ENCODE measurements around the gene KCNG1. TPM values are rescaled to one million over a fixed set of nuclear protein-coding genes. Genes with fewer than 3 reads are reported as not detected.

Gene KCNG1
- total RNA-seq, 2 donors from 2014 or later = 0.70 to 2.3 TPM

DNA sequence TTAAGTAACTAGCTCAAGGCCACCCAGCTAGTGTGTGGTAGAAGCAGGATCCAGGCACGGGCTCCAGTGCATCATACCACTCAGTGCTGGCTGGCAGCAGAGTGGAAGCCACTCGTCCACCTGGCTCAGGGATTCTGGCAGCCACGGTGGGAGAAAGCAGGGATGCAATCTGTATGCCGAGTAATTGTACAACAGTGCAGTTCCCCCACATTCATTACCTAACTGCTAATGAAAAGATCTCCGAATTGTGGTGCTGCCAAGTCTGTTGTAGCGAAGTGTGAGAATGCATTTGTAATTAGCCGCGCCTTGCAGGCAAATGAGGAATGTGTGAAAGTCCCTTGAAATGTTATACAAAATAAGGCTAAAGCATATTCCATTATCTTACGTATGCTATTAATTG is 29.0 kb downstream of the KCNG1 start:
- no peak overlapping the region for H3K27ac ChIP-seq
- H3K4me3 ChIP-seq = no peak overlapping the region
- DNase-seq (ENCODE audit: low spot score) = no peak
- TF ChIP-seq, protein P1, sequence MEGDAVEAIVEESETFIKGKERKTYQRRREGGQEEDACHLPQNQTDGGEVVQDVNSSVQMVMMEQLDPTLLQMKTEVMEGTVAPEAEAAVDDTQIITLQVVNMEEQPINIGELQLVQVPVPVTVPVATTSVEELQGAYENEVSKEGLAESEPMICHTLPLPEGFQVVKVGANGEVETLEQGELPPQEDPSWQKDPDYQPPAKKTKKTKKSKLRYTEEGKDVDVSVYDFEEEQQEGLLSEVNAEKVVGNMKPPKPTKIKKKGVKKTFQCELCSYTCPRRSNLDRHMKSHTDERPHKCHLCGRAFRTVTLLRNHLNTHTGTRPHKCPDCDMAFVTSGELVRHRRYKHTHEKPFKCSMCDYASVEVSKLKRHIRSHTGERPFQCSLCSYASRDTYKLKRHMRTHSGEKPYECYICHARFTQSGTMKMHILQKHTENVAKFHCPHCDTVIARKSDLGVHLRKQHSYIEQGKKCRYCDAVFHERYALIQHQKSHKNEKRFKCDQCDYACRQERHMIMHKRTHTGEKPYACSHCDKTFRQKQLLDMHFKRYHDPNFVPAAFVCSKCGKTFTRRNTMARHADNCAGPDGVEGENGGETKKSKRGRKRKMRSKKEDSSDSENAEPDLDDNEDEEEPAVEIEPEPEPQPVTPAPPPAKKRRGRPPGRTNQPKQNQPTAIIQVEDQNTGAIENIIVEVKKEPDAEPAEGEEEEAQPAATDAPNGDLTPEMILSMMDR (IDR thresholded peaks at IDR 0.05) = no peak
- no peaks in the 10 kb centered on the region for H3K9me3 ChIP-seq
- H3K4me1 ChIP-seq = no peaks in the 10 kb centered on the region
- H3K36me3 ChIP-seq = no peaks in the 10 kb centered on the region
- no peaks in the 10 kb centered on the region for H3K27me3 ChIP-seq

DNA sequence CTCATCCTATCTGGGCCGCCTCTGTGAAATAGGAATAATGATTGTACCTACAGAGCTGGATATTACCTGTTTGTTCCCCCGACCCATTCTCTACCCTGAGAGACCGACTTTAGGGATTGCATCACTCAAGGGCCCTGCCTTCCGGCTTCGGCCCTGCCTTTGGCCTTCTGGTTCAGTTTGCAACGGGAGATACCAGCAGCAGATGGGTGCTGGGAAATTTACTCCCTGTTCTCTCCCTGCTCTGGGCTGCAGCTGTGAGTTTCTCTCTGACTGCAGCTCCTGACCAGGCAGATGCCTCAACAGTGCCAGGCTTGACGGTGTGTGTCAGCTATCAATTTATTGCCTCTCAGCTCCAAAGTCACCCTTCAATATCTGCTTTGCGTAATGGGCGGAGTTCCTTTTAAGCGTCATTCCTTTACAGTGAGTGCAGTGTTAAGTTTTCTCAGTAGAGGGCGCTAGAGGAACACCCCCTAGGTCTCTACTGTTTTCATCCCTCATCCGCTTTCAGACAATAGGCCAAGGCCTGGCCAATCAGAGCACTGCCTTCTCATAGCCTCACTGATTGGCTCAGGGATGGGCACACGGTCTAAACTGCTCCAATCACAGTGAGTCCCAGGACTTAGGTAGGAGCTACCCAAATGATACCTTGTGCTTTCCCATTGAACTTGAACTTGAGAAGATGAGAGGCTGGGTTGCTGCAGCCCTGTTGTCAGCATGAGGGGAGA is 30.0 kb downstream of the KCNG1 start:
- H3K27me3 ChIP-seq = no peaks in the 10 kb centered on the region
- TF ChIP-seq, protein P1 (IDR thresholded peaks at IDR 0.05) = peak; percentile 26 to 60
- no peaks in the 10 kb centered on the region for H3K4me1 ChIP-seq
- no peak for DNase-seq (ENCODE audit: low spot score)
- H3K9me3 ChIP-seq = no peaks in the 10 kb centered on the region
- H3K4me3 ChIP-seq = no peak overlapping the region
- no peaks in the 10 kb centered on the region for H3K36me3 ChIP-seq
- H3K27ac ChIP-seq = no peak overlapping the region

DNA sequence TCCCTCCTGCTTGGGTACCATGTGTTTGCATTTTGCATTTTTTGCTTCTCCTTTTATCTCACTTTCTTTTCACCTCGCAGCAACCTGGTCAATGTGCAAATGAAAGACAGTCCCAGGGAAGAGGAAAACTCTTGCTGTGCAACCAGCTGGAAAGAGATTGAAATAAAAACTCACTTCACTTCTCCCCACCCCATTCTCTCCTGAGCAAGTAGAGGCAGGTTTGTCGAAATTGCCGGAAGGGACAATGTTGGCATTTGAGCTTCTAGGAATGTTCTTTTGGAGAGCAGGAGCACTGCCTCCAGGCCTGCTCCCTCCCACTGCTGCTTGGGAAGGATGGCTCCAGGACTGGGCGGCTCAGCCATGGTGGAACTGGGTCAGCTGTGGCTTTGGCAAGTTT is 30.6 kb downstream of the KCNG1 start:
- H3K27me3 ChIP-seq = no peaks in the 10 kb centered on the region
- H3K36me3 ChIP-seq = no peaks in the 10 kb centered on the region
- H3K4me1 ChIP-seq = peaks cover 0 to 3% of the 10 kb centered on the region in 2 donors
- TF ChIP-seq, protein P1 (IDR thresholded peaks at IDR 0.05) = no peak
- H3K27ac ChIP-seq = no peak overlapping the region
- no peak overlapping the region for H3K4me3 ChIP-seq
- no peaks in the 10 kb centered on the region for H3K9me3 ChIP-seq
- DNase-seq (ENCODE audit: low spot score) = no peak

DNA sequence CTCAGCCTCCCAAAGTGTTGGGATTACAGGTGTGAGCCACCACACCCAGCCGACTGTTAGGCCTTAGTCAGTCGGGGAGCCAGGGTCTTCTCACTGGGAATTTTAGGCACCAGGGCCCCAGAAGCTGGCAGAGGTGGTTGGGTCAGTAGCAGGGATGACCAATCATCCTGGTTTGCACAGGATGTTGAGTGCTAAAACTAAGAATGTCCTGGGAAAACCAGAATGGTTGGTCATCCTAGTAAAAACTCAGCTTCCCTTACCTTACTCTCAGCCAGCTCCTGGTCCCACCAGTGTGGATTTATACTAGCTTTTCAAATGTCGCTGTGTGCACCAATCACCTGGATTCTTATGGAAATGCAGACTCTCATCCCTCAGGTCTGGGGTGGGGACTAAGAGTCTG is 31.8 kb downstream of the KCNG1 start:
- Histone ChIP-seq H3K36me3 (no peaks in the 10 kb centered on the region), H3K9me3 (no peaks in the 10 kb centered on the region), H3K27ac (no peak overlapping the region), H3K27me3 (no peaks in the 10 kb centered on the region), H3K4me1 (peaks cover 0 to 3% of the 10 kb centered on the region in 2 donors), H3K4me3 (no peak overlapping the region)
- no peak for DNase-seq (ENCODE audit: low spot score)
- TF ChIP-seq, protein P1 (IDR thresholded peaks at IDR 0.05) = no peak

DNA sequence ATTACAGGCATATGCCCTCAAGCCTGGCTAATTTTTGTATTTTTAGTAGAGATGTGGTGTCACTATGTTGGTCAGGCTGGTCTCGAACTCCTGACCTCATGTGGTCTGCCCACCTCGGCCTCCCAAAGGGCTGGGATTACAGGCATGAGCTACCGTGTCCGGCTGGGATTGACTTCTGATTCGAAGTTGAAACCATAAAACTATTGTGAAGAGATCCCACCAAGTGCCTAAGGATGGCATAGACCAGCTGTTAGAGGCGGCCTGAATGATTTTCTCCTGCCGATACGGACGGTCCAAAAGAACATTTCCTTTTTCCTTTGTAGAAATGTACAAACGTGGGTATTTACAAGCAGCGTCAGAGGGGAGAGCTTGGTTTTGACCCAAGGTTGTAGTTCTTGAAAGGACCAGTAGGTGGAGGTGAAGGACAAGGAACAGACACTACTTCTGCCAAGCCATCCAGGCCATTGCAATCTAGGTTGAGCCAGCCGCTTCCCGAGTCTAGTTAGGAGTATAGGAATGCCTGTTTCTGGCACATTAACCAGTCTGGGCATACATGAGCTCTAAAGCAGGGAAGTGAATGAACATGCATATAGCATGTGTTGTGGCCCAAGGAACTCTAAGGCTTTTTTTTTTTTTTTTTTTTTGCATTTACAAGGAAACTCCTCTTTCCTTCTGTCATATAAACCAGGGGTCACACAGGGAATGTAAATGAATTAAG is 35.3 kb downstream of the KCNG1 start:
- DNase-seq (ENCODE audit: low spot score) = peak; percentile 78
- no peaks in the 10 kb centered on the region for H3K27me3 ChIP-seq

More for the DNA sequence above, 35.3 kb downstream of the KCNG1 start:
- Histone ChIP-seq H3K36me3 (no peaks in the 10 kb centered on the region), H3K4me3 (no peak overlapping the region), H3K9me3 (no peaks in the 10 kb centered on the region), H3K4me1 (peaks cover 0 to 3% of the 10 kb centered on the region in 2 donors), H3K27ac (no peak overlapping the region)
- TF ChIP-seq, protein P1 (IDR thresholded peaks at IDR 0.05) = peak; percentile 74 to 87

Data from right atrium auricular region (tissue), 2 donors.